Heart left ventricle (tissue), 13 donors: ENCODE measurements around the gene KCNJ16.

Source experiments
- CTCF ChIP-seq, 12 donors: fragments of 200-600 bp; sonication (generic) in 4 of 12; IDR thresholded peaks; one replicate each; pipeline versions ENCODE4 v1.5.0 to v1.8.0; 2018 to 2022; ENCODE audit warnings: antibody characterized with exemption in 12 of 12, mild to moderate bottlenecking in 5 of 12
- POLR2A ChIP-seq, 2 donors: fragments of 450-650 bp; IDR thresholded peaks; one replicate each; pipeline ENCODE4 v1.6.1; 2017; ENCODE audit warnings: antibody characterized with exemption in 2 of 2, mild to moderate bottlenecking in 2 of 2, moderate library complexity in 2 of 2
- donor health status: ischemic (EF 13 %, LVEDD 7.1; RV severe dilation, severe dysfunction).
- donor health status: DM: no; HTN: yes; CAD: no.
- donor health status: DM: no; HTN: no; CAD: no.
- donor health status: ischemic (EF 25% LVEDD 6.9; RV normal size, moderate dysfunction).
- donor health status: ischemic (EF 25% LVEDD 5.7; RV mildly dilated, moderate dysfunction).
- donor health status: ischemic (EF 35%, LVEDD 5.7; RV mildly dilated, moderate dysfunction).
- donor health status: nonischemic (EF 11% LVEDD 7.7; RV severe dilation, severe dysfunction).
- donor health status: DM: yes; HTN: yes; CAD: no.
- donor health status: PGD.
- donor health status: ischemic (EF 29% LVEDD 5.4; RV normal size, mild dysfunction).
- donor health status: nonischemic (EF 23%, LVEDD 6.1; RV moderate dilation, normal function).

GRCh38 chr17:70158180-70158579 is 83.2 kb downstream of the KCNJ16 start:
- TF ChIP-seq CTCF (IDR thresholded peaks at IDR 0.05) (no peak), POLR2A (IDR thresholded peaks at IDR 0.05) (no peak)
